HL-60 (cell line): Measurements from ENCODE around the gene CFTR.

ENCODE experiments used
- DNase-seq, 2 experiments: peaks; one replicate each; pipeline ENCODE4 v3.0.0-alpha.2; 2010 to 2020; ENCODE audit warnings: low read depth in 1 of 2, low spot score in 1 of 2
- H3K27ac ChIP-seq: fragments of 250-450 bp; sonication (Bioruptor Pico); replicated peaks from 2 replicates; pipeline ENCODE4 v1.5.1; 2020; ENCODE audit warnings: mild to moderate bottlenecking, moderate library complexity
- H3K27me3 ChIP-seq: fragments of 250-450 bp; sonication (Bioruptor Pico); 2 replicates; pipeline ENCODE4 v1.5.1; 2021; ENCODE audit warnings: mild to moderate bottlenecking, moderate library complexity; ENCODE audit not compliant: insufficient read depth, poor library complexity, severe bottlenecking
- H3K4me3 ChIP-seq: replicated peaks from 2 replicates; pipeline ENCODE4 v1.5.1; 2011; ENCODE audit warnings: mild to moderate bottlenecking, control low read depth, low read length; ENCODE audit not compliant: insufficient read depth
- GABPA ChIP-seq: IDR thresholded peaks from 2 replicates; pipeline ENCODE4 v1.6.1; 2012; ENCODE audit warnings: low read depth
- POLR2AphosphoS5 ChIP-seq: IDR thresholded peaks from 2 replicates; pipeline ENCODE4 v1.6.1; 2012; ENCODE audit warnings: low read depth
- SPI1 ChIP-seq: IDR thresholded peaks from 2 replicates; pipeline ENCODE4 v1.6.1; 2012; ENCODE audit warnings: low read depth, mild to moderate bottlenecking, borderline replicate concordance
- TF ChIP-seq, protein P1 (sequence below): IDR thresholded peaks from 2 replicates; pipeline ENCODE4 v1.6.1; 2012; ENCODE audit warnings: low read depth; ENCODE audit not compliant: insufficient replicate concordance
- TF ChIP-seq, protein P2 (sequence below): IDR thresholded peaks from one replicate; pipeline ENCODE4 v1.5.1; 2011; ENCODE audit warnings: low read length, control low read depth, inconsistent platforms; ENCODE audit not compliant: insufficient read depth

Gene CFTR

DNA sequence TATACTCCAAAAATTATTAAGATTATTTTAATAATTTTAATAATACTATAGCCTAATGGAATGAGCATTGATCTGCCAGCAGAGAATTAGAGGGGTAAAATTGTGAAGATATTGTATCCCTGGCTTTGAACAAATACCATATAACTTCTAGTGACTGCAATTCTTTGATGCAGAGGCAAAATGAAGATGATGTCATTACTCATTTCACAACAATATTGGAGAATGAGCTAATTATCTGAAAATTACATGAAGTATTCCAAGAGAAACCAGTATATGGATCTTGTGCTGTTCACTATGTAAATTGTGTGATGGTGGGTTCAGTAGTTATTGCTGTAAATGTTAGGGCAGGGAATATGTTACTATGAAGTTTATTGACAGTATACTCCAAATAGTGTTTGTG lies 80.2 kb downstream of the CFTR start:
- no peak for DNase-seq
- TF ChIP-seq, protein P1, sequence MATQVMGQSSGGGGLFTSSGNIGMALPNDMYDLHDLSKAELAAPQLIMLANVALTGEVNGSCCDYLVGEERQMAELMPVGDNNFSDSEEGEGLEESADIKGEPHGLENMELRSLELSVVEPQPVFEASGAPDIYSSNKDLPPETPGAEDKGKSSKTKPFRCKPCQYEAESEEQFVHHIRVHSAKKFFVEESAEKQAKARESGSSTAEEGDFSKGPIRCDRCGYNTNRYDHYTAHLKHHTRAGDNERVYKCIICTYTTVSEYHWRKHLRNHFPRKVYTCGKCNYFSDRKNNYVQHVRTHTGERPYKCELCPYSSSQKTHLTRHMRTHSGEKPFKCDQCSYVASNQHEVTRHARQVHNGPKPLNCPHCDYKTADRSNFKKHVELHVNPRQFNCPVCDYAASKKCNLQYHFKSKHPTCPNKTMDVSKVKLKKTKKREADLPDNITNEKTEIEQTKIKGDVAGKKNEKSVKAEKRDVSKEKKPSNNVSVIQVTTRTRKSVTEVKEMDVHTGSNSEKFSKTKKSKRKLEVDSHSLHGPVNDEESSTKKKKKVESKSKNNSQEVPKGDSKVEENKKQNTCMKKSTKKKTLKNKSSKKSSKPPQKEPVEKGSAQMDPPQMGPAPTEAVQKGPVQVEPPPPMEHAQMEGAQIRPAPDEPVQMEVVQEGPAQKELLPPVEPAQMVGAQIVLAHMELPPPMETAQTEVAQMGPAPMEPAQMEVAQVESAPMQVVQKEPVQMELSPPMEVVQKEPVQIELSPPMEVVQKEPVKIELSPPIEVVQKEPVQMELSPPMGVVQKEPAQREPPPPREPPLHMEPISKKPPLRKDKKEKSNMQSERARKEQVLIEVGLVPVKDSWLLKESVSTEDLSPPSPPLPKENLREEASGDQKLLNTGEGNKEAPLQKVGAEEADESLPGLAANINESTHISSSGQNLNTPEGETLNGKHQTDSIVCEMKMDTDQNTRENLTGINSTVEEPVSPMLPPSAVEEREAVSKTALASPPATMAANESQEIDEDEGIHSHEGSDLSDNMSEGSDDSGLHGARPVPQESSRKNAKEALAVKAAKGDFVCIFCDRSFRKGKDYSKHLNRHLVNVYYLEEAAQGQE: no peak
- TF ChIP-seq GABPA (no peak), POLR2AphosphoS5 (no peak)
- TF ChIP-seq, protein P2, sequence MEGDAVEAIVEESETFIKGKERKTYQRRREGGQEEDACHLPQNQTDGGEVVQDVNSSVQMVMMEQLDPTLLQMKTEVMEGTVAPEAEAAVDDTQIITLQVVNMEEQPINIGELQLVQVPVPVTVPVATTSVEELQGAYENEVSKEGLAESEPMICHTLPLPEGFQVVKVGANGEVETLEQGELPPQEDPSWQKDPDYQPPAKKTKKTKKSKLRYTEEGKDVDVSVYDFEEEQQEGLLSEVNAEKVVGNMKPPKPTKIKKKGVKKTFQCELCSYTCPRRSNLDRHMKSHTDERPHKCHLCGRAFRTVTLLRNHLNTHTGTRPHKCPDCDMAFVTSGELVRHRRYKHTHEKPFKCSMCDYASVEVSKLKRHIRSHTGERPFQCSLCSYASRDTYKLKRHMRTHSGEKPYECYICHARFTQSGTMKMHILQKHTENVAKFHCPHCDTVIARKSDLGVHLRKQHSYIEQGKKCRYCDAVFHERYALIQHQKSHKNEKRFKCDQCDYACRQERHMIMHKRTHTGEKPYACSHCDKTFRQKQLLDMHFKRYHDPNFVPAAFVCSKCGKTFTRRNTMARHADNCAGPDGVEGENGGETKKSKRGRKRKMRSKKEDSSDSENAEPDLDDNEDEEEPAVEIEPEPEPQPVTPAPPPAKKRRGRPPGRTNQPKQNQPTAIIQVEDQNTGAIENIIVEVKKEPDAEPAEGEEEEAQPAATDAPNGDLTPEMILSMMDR: no peak
- no peaks in the 10 kb centered on the region for H3K27me3 ChIP-seq
- H3K4me3 ChIP-seq: no peak overlapping the region
- no peak overlapping the region for H3K27ac ChIP-seq

DNA sequence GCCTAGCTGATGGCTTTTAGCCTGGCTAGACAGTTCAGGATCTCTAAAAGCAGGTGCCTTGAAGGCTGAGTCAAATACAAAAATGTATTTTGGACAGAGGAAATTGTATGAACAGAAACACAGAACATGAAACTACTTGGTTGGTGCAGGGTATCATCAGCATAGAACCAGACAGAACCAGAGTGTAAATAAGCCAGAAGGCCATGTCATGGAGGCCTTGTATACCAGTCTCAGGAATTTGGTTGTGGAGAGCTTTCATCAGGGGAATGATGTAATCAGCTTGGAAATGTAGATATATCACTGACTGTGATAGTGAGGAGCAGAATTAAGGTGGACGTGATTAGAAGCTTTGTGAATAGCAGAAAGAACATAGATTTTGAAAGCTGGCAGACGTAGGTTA lies 82.9 kb downstream of the CFTR start:
- Histone ChIP-seq H3K27me3 (no peaks in the 10 kb centered on the region), H3K27ac (no peak overlapping the region), H3K4me3 (no peak overlapping the region)
- DNase-seq: no peak
- TF ChIP-seq GABPA: no peak
- TF ChIP-seq SPI1: no peak
- TF ChIP-seq, protein P2: no peak
- TF ChIP-seq POLR2AphosphoS5: no peak
- TF ChIP-seq, protein P1: no peak

DNA sequence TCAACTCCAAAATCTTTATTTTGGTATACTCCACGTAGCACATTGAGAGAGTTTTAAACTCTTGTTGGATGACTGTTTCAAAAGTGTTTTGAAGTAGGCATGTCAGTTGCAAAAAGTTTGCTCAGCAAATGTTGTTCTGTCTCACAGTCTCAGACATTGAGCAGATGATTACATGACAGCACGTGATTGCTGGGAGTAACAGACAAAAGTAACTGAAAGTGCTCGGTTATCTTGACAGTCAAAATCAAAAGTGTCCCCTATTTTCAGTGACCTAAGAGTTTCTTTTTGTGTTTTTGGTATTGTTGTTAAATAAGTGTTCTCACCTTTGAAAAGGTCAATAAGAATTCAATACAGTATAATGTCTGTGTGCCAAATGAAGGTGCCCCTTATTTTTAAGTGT lies 84.3 kb downstream of the CFTR start:
- TF ChIP-seq GABPA: no peak
- no peak for TF ChIP-seq POLR2AphosphoS5
- no peak for TF ChIP-seq SPI1
- TF ChIP-seq, protein P2: no peak
- TF ChIP-seq, protein P1: no peak
- Histone ChIP-seq H3K27ac (no peak overlapping the region), H3K4me3 (no peak overlapping the region), H3K27me3 (no peaks in the 10 kb centered on the region)
- DNase-seq: no peak
